GM12878 (cell line): ENCODE results near the gene EIF2D. TPM values are rescaled to one million over a fixed set of nuclear protein-coding genes. Genes with fewer than 3 reads are reported as not detected.

ENCODE experiments used
- BCL3 ChIP-seq: IDR thresholded peaks from 2 replicates; pipeline ENCODE4 v1.6.1; 2011; ENCODE audit warnings: borderline replicate concordance, low read depth, mild to moderate bottlenecking, moderate library complexity, low read length; ENCODE audit not compliant: insufficient read depth, poor library complexity, severe bottlenecking
- EED ChIP-seq: sonication (generic); IDR thresholded peaks from 2 replicates; pipeline ENCODE4 v1.6.1; 2016; ENCODE audit warnings: antibody characterized with exemption, low read depth
- HDGF ChIP-seq: fragments of 450-650 bp; IDR thresholded peaks from 2 replicates; pipeline ENCODE4 v1.6.1; 2016; ENCODE audit warnings: antibody characterized with exemption
- IKZF1 ChIP-seq: fragments of 450-650 bp; conservative IDR thresholded peaks from 2 replicates; pipeline ENCODE4 v1.6.1; 2017; ENCODE audit warnings: antibody characterized with exemption, mild to moderate bottlenecking
- MLLT1 ChIP-seq: fragments of 450-650 bp; IDR thresholded peaks from 2 replicates; pipeline ENCODE4 v1.6.1; 2016; ENCODE audit warnings: mild to moderate bottlenecking
- POLR2A ChIP-seq: IDR thresholded peaks from 2 replicates; pipeline ENCODE4 v1.6.1; 2011; ENCODE audit warnings: low read depth, mild to moderate bottlenecking, low read length
- YY1 ChIP-seq: IDR thresholded peaks from 2 replicates; pipeline ENCODE4 v1.6.1; 2011; ENCODE audit warnings: low read depth, mild to moderate bottlenecking, low read length
- polyA plus RNA-seq, 11 experiments: library from polyadenylated mRNA; depleted of rRNA in 4 of 11; unstranded in 6 of 11; stranded (reverse) in 5 of 11; fragments of >200 nt; fragmentation: Nextera tagmentation in 4 of 11; fragmentation: Illumina TruSeq in 1 of 11; extraction: Ambion mirVana in 4 of 11; extraction: Trizol in 1 of 11; gene quantifications; 1 replicate in 1 of 11; 2 replicates in 10 of 11; pipeline versions ENCODE4 v1.2.1 to v1.2.3, GENCODE V29; 2011 to 2016; ENCODE audit warnings: inconsistent platforms in 2 of 11, missing spikeins in 2 of 11, low read depth in 1 of 11
- total RNA-seq, 4 experiments: library from RNA; depleted of rRNA in 3 of 4; stranded (reverse); fragments of >200 nt in 3 of 4; fragmentation: Illumina TruSeq in 1 of 4; extraction: Trizol in 1 of 4; gene quantifications; 2 replicates each; pipeline versions ENCODE4 v1.2.1 to v1.2.3, GENCODE V29; 2013 to 2021

Gene EIF2D
- total and polyA plus RNA-seq, 10 of the 15 experiments (the other 5 are each of a cell fraction or from before 2014, with no cell fraction given) = 65.2 to 133 (median 79.0) TPM

- no peak; the same call in 1 of the 2 replicates for TF ChIP-seq MLLT1
- peak; percentile 88 for TF ChIP-seq YY1
- TF ChIP-seq HDGF = 0 out of 2 replicates have a peak, but pooled peaks have one; percentile 15
- 0 out of 2 replicates have a peak, but pooled peaks have one; percentile 7 for TF ChIP-seq IKZF1
- TF ChIP-seq BCL3 = no peak
- TF ChIP-seq EED = peak; percentile 29; the same call in 1 of the 2 replicates
- peak; percentile 53; the same call in 1 of the 2 replicates for TF ChIP-seq POLR2A
- TF ChIP-seq, all 136 proteins: peak for 14
Observed at GRCh38 chr1:206557636-206558473, 54.4 kb downstream of the EIF2D start (continued).
